ENCODE data around the gene DLGAP4. TPM values are rescaled to one million over a fixed set of nuclear protein-coding genes. Genes with fewer than 3 reads are reported as not detected.

DLGAP4 gene
- total RNA-seq, 2 donors from 2014 or later = 23.1 to 60.0 TPM

DNA sequence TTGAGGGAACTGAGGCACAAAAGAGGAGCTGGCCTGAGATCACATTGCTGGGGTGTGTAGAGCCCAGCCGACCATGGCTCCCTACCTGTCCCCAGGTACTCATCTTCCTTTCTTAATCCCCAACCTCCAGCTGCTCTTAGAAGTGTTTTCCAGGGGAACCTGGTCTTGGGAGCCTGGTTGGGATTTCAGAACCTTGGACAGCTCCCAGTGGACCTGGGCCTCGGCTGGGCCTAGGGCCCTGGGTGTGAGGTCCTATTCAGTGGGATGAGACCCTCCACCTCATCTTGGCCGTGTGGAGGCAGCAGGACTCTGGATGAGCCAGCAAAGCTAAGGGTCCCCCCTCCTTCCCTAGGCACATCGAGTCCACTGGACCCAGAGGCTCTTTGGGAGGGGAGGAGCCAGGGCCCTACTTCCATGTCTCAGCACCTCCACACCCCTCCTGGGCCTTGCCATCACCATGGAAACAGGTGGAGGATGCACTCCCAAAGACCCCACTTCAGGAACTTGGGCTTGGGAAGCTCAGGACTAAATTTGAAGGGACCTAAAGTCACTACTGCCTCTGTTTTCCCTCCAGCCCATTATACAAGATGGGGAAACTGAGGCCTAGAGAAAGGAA is 38.5 kb downstream of the DLGAP4 start:
- Histone ChIP-seq H3K4me1 (no peaks in the 10 kb centered on the region), H3K27ac (no peak overlapping the region), H3K4me3 (no peak overlapping the region), H3K9me3 (no peaks in the 10 kb centered on the region), H3K27me3 (no peaks in the 10 kb centered on the region), H3K36me3 (replicated peaks in 1 of 2; ENCODE audit: insufficient read depth in 1 of 2, low read depth in 2 of 2) (no peaks in the 10 kb centered on the region)
- WGBS, 2 donors = 10 to 23% methylated on average over 2 to 4 of the region's 4 CpGs
- ATAC-seq (peak; percentile 30), DNase-seq (peak; percentile 41 to 60 (median 48))
- TF ChIP-seq POLR2A (IDR thresholded peaks at IDR 0.05) = no peak
- intact Hi-C loops (cut with DNase I) = no loop called here

DNA sequence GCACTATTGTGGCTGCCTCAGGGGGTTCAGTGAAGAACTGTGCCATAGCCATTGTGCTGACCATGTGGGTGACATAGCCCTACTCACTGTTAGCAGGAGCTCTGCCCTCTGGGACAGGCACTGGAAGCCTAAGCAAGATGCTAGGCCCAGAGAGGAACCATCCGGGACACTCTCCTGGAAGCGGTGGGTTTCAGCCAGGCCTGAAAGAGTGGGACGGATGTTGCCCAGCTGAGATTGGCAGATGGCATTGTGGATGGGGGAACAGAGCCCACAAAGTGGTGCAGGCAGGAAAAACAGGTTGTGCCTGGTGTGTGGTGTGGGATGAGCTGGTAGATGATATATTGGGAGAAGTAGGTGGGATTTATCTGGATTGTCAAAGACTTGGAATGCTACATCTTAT is 40.1 kb downstream of the DLGAP4 start:
- ATAC-seq (no peak), DNase-seq (no peak)
- 89 to 93% methylated on average over 3 of the region's 3 CpGs for WGBS, 2 donors
- no peaks in the 10 kb centered on the region for H3K27me3 ChIP-seq
- no peak overlapping the region for H3K4me3 ChIP-seq
- no peaks in the 10 kb centered on the region for H3K4me1 ChIP-seq
- TF ChIP-seq, protein P1, sequence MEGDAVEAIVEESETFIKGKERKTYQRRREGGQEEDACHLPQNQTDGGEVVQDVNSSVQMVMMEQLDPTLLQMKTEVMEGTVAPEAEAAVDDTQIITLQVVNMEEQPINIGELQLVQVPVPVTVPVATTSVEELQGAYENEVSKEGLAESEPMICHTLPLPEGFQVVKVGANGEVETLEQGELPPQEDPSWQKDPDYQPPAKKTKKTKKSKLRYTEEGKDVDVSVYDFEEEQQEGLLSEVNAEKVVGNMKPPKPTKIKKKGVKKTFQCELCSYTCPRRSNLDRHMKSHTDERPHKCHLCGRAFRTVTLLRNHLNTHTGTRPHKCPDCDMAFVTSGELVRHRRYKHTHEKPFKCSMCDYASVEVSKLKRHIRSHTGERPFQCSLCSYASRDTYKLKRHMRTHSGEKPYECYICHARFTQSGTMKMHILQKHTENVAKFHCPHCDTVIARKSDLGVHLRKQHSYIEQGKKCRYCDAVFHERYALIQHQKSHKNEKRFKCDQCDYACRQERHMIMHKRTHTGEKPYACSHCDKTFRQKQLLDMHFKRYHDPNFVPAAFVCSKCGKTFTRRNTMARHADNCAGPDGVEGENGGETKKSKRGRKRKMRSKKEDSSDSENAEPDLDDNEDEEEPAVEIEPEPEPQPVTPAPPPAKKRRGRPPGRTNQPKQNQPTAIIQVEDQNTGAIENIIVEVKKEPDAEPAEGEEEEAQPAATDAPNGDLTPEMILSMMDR (IDR thresholded peaks at IDR 0.05) = no peak
- TF ChIP-seq POLR2A (IDR thresholded peaks at IDR 0.05) = no peak
- no peaks in the 10 kb centered on the region for H3K9me3 ChIP-seq
- intact Hi-C loops (cut with DNase I) = no loop called here
- H3K36me3 ChIP-seq (replicated peaks in 1 of 2; ENCODE audit: insufficient read depth in 1 of 2, low read depth in 2 of 2) = no peaks in the 10 kb centered on the region
- no peak overlapping the region for H3K27ac ChIP-seq

DNA sequence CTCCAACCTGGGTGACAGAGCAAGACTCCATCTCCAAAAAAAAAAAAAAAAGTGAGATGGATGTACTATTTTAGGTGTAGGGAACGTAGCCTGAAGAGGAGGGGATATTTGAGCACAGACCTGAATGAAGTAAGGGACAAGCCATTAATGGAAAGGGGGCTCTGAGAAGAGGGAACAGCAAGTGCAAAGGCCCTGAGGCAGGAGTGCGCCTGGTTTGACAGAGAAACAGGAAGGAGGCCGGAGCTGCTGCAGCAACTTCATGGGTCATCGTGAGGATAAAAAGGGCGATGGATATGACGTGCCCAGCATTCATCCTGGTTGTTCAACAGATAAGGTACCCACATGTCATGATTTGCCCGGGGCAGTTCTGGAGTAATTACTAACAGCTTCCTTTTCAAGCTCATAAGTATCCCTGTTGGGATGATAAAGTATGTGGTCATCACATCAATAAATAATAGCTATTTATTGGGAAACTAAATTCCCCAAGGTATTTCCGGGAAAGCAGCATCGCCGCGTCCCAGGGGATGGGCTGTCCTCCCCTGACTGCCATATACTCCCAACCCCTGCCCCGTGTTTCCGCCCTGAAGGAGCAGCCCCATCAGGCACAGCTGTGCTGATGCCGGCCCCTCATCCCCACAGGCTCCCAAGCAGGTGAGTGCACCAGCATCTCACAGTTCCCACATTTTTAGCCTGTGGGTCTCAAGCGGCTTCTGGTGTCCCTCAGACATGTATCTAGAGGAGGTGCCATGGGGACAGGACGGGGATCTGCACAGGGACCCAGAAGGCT is 43.4 kb downstream of the DLGAP4 start:
- WGBS, 2 donors = 86 to 89% methylated on average over 13 to 16 of the region's 16 CpGs

DNA sequence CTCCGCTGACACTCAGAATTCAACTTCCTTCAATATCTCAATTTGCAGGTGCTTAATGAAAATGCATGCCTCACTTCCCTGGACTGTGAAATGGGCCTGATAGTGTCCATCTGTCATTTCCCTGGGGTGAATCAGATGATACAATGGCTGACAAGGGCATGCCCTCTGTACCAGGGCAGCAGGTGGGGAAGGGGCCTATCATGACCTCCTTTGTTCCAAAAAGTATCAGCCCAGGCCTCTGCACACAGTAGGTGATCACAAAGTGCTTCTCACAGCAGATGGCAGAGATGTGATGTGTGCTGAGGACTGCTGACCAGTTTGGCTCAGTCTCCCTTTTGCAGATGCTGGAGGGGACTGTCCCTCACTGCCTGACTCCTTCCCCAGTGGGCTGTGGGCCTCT is 44.3 kb downstream of the DLGAP4 start:
- ATAC-seq (no peak), DNase-seq (no peak)
- H3K27ac ChIP-seq = no peak overlapping the region
- H3K27me3 ChIP-seq = no peaks in the 10 kb centered on the region
- intact Hi-C loops (cut with DNase I) = no loop called here
- no peak overlapping the region for H3K4me3 ChIP-seq
- no peaks in the 10 kb centered on the region for H3K4me1 ChIP-seq
- TF ChIP-seq POLR2A (IDR thresholded peaks at IDR 0.05) = no peak
- TF ChIP-seq, protein P1 (IDR thresholded peaks at IDR 0.05) = no peak
- WGBS, 2 donors = 100% methylated on average over 1 of the region's 1 CpG
- H3K9me3 ChIP-seq = no peaks in the 10 kb centered on the region
- H3K36me3 ChIP-seq (replicated peaks in 1 of 2; ENCODE audit: insufficient read depth in 1 of 2, low read depth in 2 of 2) = no peaks in the 10 kb centered on the region

More for the DNA sequence above, 43.4 kb downstream of the DLGAP4 start:
- no peak overlapping the region for H3K27ac ChIP-seq
- TF ChIP-seq, protein P1 (IDR thresholded peaks at IDR 0.05) = no peak
- no peak for TF ChIP-seq POLR2A (IDR thresholded peaks at IDR 0.05)
- no peaks in the 10 kb centered on the region for H3K36me3 ChIP-seq (replicated peaks in 1 of 2; ENCODE audit: insufficient read depth in 1 of 2, low read depth in 2 of 2)
- H3K9me3 ChIP-seq = no peaks in the 10 kb centered on the region
- H3K27me3 ChIP-seq = no peaks in the 10 kb centered on the region
- no peak overlapping the region for H3K4me3 ChIP-seq
- no peak for DNase-seq
- no peak for ATAC-seq
- no peaks in the 10 kb centered on the region for H3K4me1 ChIP-seq
- intact Hi-C loops (cut with DNase I) = no loop called here

DNA sequence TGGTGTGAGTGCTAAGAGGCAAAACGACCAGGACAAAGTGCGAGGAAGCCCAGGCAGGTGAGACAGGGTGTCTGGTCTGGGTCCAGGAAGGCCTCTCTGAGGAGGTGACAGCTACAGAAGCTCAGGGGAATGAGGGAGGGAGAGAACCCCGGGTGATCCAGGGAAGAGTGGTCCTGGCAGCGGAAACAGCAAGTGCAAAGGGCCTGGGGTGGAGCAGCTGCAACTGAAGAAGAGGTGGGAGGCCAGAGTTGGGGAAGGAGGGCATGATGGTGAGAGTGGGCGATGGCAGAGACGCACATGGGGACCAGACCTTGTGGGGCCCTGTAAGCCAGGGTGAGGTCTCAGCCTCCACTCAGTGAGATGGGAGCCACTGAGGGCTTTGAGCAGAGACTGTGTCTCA is 45.8 kb downstream of the DLGAP4 start:
- Histone ChIP-seq H3K36me3 (replicated peaks in 1 of 2; ENCODE audit: insufficient read depth in 1 of 2, low read depth in 2 of 2) (no peaks in the 10 kb centered on the region), H3K4me1 (no peaks in the 10 kb centered on the region), H3K4me3 (no peak overlapping the region), H3K27ac (no peak overlapping the region), H3K9me3 (no peaks in the 10 kb centered on the region), H3K27me3 (no peaks in the 10 kb centered on the region)
- no peak for ATAC-seq
- 74 to 83% methylated on average over 6 of the region's 6 CpGs for WGBS, 2 donors
- intact Hi-C loops (cut with DNase I) = no loop called here
- TF ChIP-seq POLR2A (IDR thresholded peaks at IDR 0.05) = no peak
- TF ChIP-seq, protein P1 (IDR thresholded peaks at IDR 0.05) = no peak
- DNase-seq = no peak

All from body of pancreas (tissue), 4 donors.